ENCODE results near the gene INO80B.

GRCh38 chr2:74413001-74413698 lies 41.7 kb upstream of the INO80B start:
- TF ChIP-seq POLR2A (IDR thresholded peaks at IDR 0.05) (no peak), CTCF (IDR thresholded peaks at IDR 0.05) (no peak)
